Measurements from ENCODE around the gene RAP1GAP2. TPM values are rescaled to one million over a fixed set of nuclear protein-coding genes. Genes with fewer than 3 reads are reported as not detected.

The RAP1GAP2 gene
- total RNA-seq, 2 experiments from 2014 or later: 11.3 to 28.2 TPM

DNA sequence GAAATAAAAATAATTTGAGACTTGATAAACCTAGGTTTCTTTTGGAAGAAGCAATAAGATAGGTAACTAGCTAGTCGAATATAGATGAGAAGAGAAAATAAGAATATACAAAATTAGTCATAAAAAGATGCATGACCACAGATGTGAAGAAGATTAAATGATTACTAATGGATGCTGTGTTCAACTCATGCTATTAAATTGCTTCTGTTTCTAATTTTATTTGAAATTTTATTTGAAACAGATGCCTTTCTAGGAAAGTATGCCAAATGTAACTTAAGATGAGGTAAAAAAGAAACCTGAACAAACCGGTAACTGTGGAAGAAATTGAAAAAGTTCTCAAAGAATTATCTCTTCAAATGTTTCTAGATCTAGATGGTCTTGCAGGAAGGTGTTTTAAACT, 175.6 kb downstream of the RAP1GAP2 start:
- H3K9me3 ChIP-seq (ENCODE audit: low read length): no peaks in the 10 kb centered on the region
- no peak for TF ChIP-seq EZH2phosphoT487 (IDR thresholded peaks at IDR 0.05; ENCODE audit: borderline replicate concordance, low read depth, low read length)
- TF ChIP-seq, protein P1, sequence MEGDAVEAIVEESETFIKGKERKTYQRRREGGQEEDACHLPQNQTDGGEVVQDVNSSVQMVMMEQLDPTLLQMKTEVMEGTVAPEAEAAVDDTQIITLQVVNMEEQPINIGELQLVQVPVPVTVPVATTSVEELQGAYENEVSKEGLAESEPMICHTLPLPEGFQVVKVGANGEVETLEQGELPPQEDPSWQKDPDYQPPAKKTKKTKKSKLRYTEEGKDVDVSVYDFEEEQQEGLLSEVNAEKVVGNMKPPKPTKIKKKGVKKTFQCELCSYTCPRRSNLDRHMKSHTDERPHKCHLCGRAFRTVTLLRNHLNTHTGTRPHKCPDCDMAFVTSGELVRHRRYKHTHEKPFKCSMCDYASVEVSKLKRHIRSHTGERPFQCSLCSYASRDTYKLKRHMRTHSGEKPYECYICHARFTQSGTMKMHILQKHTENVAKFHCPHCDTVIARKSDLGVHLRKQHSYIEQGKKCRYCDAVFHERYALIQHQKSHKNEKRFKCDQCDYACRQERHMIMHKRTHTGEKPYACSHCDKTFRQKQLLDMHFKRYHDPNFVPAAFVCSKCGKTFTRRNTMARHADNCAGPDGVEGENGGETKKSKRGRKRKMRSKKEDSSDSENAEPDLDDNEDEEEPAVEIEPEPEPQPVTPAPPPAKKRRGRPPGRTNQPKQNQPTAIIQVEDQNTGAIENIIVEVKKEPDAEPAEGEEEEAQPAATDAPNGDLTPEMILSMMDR (conservative IDR thresholded peaks at IDR 0.05; ENCODE audit: low read length): no peak
- no TSS peak for BruUV-seq (replicated peaks)
- CTCF ChIA-PET (ENCODE audit: unreplicated experiment): no interaction called here
- POLR2A ChIA-PET: interaction anchor here (0.6 to 1.2 kb wide), 2 partner anchors 10 to 1027 kb away, joined by 3 to 5 read pairs; no protein-coding TSS in a partner anchor
- H3K4me2 ChIP-seq (ENCODE audit: low read length): no peak overlapping the region
- no peak overlapping the region for H3K4me3 ChIP-seq (ENCODE audit: low read depth, low read length, poor library complexity, severe bottlenecking)
- H4K20me1 ChIP-seq (ENCODE audit: insufficient read depth, low read length): no peaks in the 10 kb centered on the region
- no peak overlapping the region for H2AFZ ChIP-seq (ENCODE audit: low read length)
- no peaks in the 10 kb centered on the region for H3K79me2 ChIP-seq (ENCODE audit: insufficient read depth, low read depth, low read length)
- peaks cover 16% of the 10 kb centered on the region for H3K36me3 ChIP-seq (ENCODE audit: insufficient read depth, low read length)
- no peaks in the 10 kb centered on the region for H3K4me1 ChIP-seq (ENCODE audit: insufficient read depth, low read length, poor library complexity, severe bottlenecking)
- intact Hi-C loops (cut with micrococcal nuclease; ENCODE audit: unreplicated experiment): no loop called here
- DNase-seq (ENCODE audit: low spot score): no peak
- H3K27ac ChIP-seq (ENCODE audit: low read depth, low read length, poor library complexity, severe bottlenecking): no peak overlapping the region
- H3K9me2 ChIP-seq (ENCODE audit: insufficient read depth, low read length): no peaks in the 10 kb centered on the region

DNA sequence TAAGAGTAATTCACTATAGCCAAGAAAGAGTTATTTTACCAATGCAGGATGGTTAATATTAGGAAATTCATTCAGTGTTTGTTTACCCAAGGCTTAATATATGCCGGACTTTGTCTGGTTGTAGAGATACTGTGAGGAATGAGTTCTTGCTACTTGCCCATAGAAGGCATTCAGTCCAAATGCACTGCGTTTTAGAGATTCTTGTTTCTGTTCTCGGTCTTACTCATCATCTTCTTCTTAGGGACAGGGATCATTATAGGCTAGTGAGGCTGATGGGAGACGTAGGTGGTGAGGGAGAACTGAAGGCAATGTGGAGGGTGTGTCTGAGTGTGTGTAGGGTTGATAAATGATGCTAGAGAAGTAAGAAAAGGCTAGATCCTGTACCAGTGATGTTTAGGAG, 176.5 kb downstream of the RAP1GAP2 start:
- POLR2A ChIA-PET: interaction anchor here (0.6 to 1.2 kb wide), 3 partner anchors 9 to 1026 kb away, joined by 3 to 5 read pairs (median 3); no protein-coding TSS in a partner anchor
- TF ChIP-seq, protein P1 (conservative IDR thresholded peaks at IDR 0.05; ENCODE audit: low read length): no peak
- TF ChIP-seq EZH2phosphoT487 (IDR thresholded peaks at IDR 0.05; ENCODE audit: borderline replicate concordance, low read depth, low read length): no peak
- intact Hi-C loops (cut with micrococcal nuclease; ENCODE audit: unreplicated experiment): no loop called here

DNA sequence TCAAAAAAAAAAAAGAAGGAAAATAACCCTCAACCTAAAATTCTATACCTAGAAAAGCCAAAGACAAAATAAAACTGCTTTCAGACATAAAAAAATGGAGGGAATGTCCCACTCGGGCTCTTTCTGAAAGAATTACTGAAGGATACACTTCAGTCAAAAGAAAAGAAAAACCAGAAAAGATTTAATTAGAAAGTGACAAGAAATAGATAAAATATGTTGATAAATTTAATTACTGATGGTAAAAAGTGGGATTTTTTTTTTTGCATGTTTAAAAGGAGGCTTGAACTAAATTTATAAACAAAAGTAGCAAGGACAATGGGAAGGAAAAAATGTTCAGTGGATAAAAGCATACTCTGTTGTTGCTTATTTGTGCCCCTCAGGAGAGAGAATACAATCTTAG, 178.1 kb downstream of the RAP1GAP2 start:
- no peaks in the 10 kb centered on the region for H3K79me2 ChIP-seq (ENCODE audit: insufficient read depth, low read depth, low read length)
- POLR2A ChIA-PET: no interaction called here
- H3K4me2 ChIP-seq (ENCODE audit: low read length): no peak overlapping the region
- H3K27ac ChIP-seq (ENCODE audit: low read depth, low read length, poor library complexity, severe bottlenecking): no peak overlapping the region
- H3K9me2 ChIP-seq (ENCODE audit: insufficient read depth, low read length): no peaks in the 10 kb centered on the region
- peaks cover 10% of the 10 kb centered on the region; the same call in 1 of the 2 replicates for H3K36me3 ChIP-seq (ENCODE audit: insufficient read depth, low read length)
- BruUV-seq (replicated peaks): no TSS peak
- CTCF ChIA-PET (ENCODE audit: unreplicated experiment): no interaction called here
- TF ChIP-seq, protein P1 (conservative IDR thresholded peaks at IDR 0.05; ENCODE audit: low read length): no peak
- TF ChIP-seq EZH2phosphoT487 (IDR thresholded peaks at IDR 0.05; ENCODE audit: borderline replicate concordance, low read depth, low read length): no peak
- H4K20me1 ChIP-seq (ENCODE audit: insufficient read depth, low read length): no peaks in the 10 kb centered on the region
- H2AFZ ChIP-seq (ENCODE audit: low read length): no peak overlapping the region
- H3K9me3 ChIP-seq (ENCODE audit: low read length): no peaks in the 10 kb centered on the region
- no peak overlapping the region for H3K4me3 ChIP-seq (ENCODE audit: low read depth, low read length, poor library complexity, severe bottlenecking)
- intact Hi-C loops (cut with micrococcal nuclease; ENCODE audit: unreplicated experiment): no loop called here
- no peaks in the 10 kb centered on the region for H3K4me1 ChIP-seq (ENCODE audit: insufficient read depth, low read length, poor library complexity, severe bottlenecking)
- DNase-seq (ENCODE audit: low spot score): no peak

More for the DNA sequence above, 176.5 kb downstream of the RAP1GAP2 start:
- no peaks in the 10 kb centered on the region for H3K4me1 ChIP-seq (ENCODE audit: insufficient read depth, low read length, poor library complexity, severe bottlenecking)
- H3K27ac ChIP-seq (ENCODE audit: low read depth, low read length, poor library complexity, severe bottlenecking): no peak overlapping the region
- CTCF ChIA-PET (ENCODE audit: unreplicated experiment): no interaction called here
- no peaks in the 10 kb centered on the region for H4K20me1 ChIP-seq (ENCODE audit: insufficient read depth, low read length)
- no peak overlapping the region for H2AFZ ChIP-seq (ENCODE audit: low read length)
- H3K9me2 ChIP-seq (ENCODE audit: insufficient read depth, low read length): no peaks in the 10 kb centered on the region
- H3K4me2 ChIP-seq (ENCODE audit: low read length): no peak overlapping the region
- no peak overlapping the region for H3K4me3 ChIP-seq (ENCODE audit: low read depth, low read length, poor library complexity, severe bottlenecking)
- no peaks in the 10 kb centered on the region for H3K79me2 ChIP-seq (ENCODE audit: insufficient read depth, low read depth, low read length)
- H3K36me3 ChIP-seq (ENCODE audit: insufficient read depth, low read length): peaks cover 16% of the 10 kb centered on the region; the same call in 1 of the 2 replicates
- BruUV-seq (replicated peaks): no TSS peak
- no peaks in the 10 kb centered on the region for H3K9me3 ChIP-seq (ENCODE audit: low read length)
- no peak for DNase-seq (ENCODE audit: low spot score)
